ENCODE results near the gene AZIN2.

The AZIN2 gene

DNA sequence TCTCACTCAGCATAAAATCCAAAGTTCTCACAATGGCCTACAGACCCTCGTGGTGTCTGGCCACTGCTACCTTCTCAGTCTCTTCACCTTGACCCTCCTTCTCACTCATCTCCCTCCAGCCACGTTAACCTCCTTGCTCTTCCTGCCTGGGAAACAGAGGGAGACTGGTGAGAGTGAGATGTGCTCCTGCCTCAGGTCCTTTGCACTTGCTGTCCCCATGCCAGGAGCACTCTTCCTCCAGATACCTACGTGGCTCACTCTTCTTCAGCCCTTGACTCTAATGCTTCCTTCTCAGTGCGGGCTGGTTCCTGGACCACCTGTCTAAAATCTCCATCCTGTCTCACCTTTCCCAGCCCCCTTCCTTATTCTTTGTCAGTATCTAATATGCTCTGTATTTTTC is 76.2 kb downstream of the AZIN2 start:
- Histone ChIP-seq H4K20me1 (ENCODE audit: low read depth, low read length) (no peaks in the 10 kb centered on the region), H3K27me3 (ENCODE audit: low read length) (no peaks in the 10 kb centered on the region), H3K9me3 (ENCODE audit: insufficient read depth, low read length) (no peaks in the 10 kb centered on the region), H3F3A (ENCODE audit: insufficient read depth) (no peaks in the 10 kb centered on the region), H3K36me3 (ENCODE audit: low read length) (no peaks in the 10 kb centered on the region), H3K4me2 (ENCODE audit: low read depth, low read length, poor library complexity, severe bottlenecking) (no peak overlapping the region), H3K27ac (ENCODE audit: low read depth, low read length) (no peak overlapping the region), H2AFZ (ENCODE audit: low read depth, low read length, severe bottlenecking) (no peak overlapping the region), H3K4me3 (ENCODE audit: insufficient read depth, low read length, poor library complexity, severe bottlenecking) (no peak overlapping the region), H3K79me2 (ENCODE audit: insufficient read depth, low read length) (no peaks in the 10 kb centered on the region), H3K9ac (ENCODE audit: low read length) (no peak overlapping the region), H3K9me2 (replicated peaks; ENCODE audit: insufficient read depth, low read length) (no peaks in the 10 kb centered on the region)
- TF ChIP-seq, protein P1, sequence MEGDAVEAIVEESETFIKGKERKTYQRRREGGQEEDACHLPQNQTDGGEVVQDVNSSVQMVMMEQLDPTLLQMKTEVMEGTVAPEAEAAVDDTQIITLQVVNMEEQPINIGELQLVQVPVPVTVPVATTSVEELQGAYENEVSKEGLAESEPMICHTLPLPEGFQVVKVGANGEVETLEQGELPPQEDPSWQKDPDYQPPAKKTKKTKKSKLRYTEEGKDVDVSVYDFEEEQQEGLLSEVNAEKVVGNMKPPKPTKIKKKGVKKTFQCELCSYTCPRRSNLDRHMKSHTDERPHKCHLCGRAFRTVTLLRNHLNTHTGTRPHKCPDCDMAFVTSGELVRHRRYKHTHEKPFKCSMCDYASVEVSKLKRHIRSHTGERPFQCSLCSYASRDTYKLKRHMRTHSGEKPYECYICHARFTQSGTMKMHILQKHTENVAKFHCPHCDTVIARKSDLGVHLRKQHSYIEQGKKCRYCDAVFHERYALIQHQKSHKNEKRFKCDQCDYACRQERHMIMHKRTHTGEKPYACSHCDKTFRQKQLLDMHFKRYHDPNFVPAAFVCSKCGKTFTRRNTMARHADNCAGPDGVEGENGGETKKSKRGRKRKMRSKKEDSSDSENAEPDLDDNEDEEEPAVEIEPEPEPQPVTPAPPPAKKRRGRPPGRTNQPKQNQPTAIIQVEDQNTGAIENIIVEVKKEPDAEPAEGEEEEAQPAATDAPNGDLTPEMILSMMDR (IDR thresholded peaks at IDR 0.05; ENCODE audit: insufficient read depth, low read length, poor library complexity, severe bottlenecking): no peak
- no peak for TF ChIP-seq EZH2phosphoT487 (conservative IDR thresholded peaks at IDR 0.05; ENCODE audit: low read length)

DNA sequence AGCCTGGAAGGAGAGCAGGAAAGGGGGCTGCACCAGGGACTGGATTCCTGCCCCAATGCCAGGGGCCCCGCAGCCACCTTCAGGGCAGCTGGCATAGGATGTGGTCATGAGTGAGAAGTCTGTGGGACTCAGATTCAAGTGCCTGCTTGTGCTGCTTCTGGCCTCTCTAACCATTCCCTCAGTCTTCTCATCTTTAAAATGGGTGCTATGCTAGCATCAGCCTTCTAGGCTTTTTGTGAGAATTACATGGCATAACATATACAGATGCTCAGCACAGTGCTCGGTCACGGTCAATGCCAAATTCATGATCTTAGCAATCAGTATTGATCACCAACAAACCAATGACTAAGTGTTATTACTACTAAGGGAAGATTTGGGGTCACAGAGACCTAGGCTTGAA is 77.4 kb downstream of the AZIN2 start:
- Histone ChIP-seq H3K4me3 (ENCODE audit: insufficient read depth, low read length, poor library complexity, severe bottlenecking) (no peak overlapping the region), H2AFZ (ENCODE audit: low read depth, low read length, severe bottlenecking) (no peak overlapping the region), H3F3A (ENCODE audit: insufficient read depth) (no peaks in the 10 kb centered on the region), H3K9me2 (replicated peaks; ENCODE audit: insufficient read depth, low read length) (no peaks in the 10 kb centered on the region), H3K79me2 (ENCODE audit: insufficient read depth, low read length) (no peaks in the 10 kb centered on the region), H3K9ac (ENCODE audit: low read length) (no peak overlapping the region), H3K9me3 (ENCODE audit: insufficient read depth, low read length) (no peaks in the 10 kb centered on the region), H3K27me3 (ENCODE audit: low read length) (no peaks in the 10 kb centered on the region), H3K4me2 (ENCODE audit: low read depth, low read length, poor library complexity, severe bottlenecking) (no peak overlapping the region), H3K27ac (ENCODE audit: low read depth, low read length) (no peak overlapping the region), H3K36me3 (ENCODE audit: low read length) (no peaks in the 10 kb centered on the region), H4K20me1 (ENCODE audit: low read depth, low read length) (no peaks in the 10 kb centered on the region)
- TF ChIP-seq EZH2phosphoT487 (conservative IDR thresholded peaks at IDR 0.05; ENCODE audit: low read length): no peak
- TF ChIP-seq, protein P1 (IDR thresholded peaks at IDR 0.05; ENCODE audit: insufficient read depth, low read length, poor library complexity, severe bottlenecking): no peak

DNA sequence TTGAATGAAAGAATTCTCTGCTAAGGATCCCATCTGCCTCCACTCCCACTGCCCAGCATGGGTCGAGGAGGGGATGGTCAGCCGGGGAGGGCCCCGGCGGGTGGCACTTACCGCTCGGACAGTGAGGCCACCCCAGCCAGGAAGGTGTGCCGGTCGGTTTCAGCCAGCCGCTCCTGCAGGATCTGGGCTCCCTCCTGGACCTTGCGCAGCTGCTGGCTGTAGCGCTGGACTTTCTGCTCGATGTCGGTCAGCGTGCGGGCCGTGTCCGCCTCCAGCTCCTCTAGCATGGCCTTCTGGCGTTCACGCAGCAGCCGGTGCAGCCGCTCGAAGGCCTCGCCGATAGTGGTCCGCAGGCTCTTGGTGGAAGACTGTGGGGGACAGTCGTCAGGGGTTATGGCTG is 78.6 kb downstream of the AZIN2 start:
- H3K9ac ChIP-seq (ENCODE audit: low read length): no peak overlapping the region

More for the DNA sequence above, 78.6 kb downstream of the AZIN2 start:
- H3K27me3 ChIP-seq (ENCODE audit: low read length): no peaks in the 10 kb centered on the region
- no peaks in the 10 kb centered on the region for H3K36me3 ChIP-seq (ENCODE audit: low read length)
- no peak overlapping the region for H3K27ac ChIP-seq (ENCODE audit: low read depth, low read length)
- no peak overlapping the region for H3K4me3 ChIP-seq (ENCODE audit: insufficient read depth, low read length, poor library complexity, severe bottlenecking)
- no peak overlapping the region for H3K4me2 ChIP-seq (ENCODE audit: low read depth, low read length, poor library complexity, severe bottlenecking)
- TF ChIP-seq, protein P1 (IDR thresholded peaks at IDR 0.05; ENCODE audit: insufficient read depth, low read length, poor library complexity, severe bottlenecking): no peak
- TF ChIP-seq EZH2phosphoT487 (conservative IDR thresholded peaks at IDR 0.05; ENCODE audit: low read length): no peak
- no peaks in the 10 kb centered on the region for H3K9me3 ChIP-seq (ENCODE audit: insufficient read depth, low read length)
- H4K20me1 ChIP-seq (ENCODE audit: low read depth, low read length): no peaks in the 10 kb centered on the region
- H3K79me2 ChIP-seq (ENCODE audit: insufficient read depth, low read length): no peaks in the 10 kb centered on the region
- H3F3A ChIP-seq (ENCODE audit: insufficient read depth): no peaks in the 10 kb centered on the region
- H2AFZ ChIP-seq (ENCODE audit: low read depth, low read length, severe bottlenecking): no peak overlapping the region
- H3K9me2 ChIP-seq (replicated peaks; ENCODE audit: insufficient read depth, low read length): no peaks in the 10 kb centered on the region

All from SU-DHL-6 (cell line).